MCF 10A (cell line): ENCODE data around the gene YIPF5. TPM values are rescaled to one million over a fixed set of nuclear protein-coding genes. Genes with fewer than 3 reads are reported as not detected.

Source experiments
- BruUV-seq: library from RNA; stranded (reverse); fragments of 400-500 nt; replicated peaks from 2 replicates; lab custom pipeline; 2021; lab: Mats Ljungman, UMichigan
- CTCF ChIA-PET: fragments of 300-600 bp; sonication (Branson Sonifier 250); formaldehyde crosslinking; extraction: SDS; loops from one replicate; lab custom pipeline; 2021; ENCODE audit warnings: antibody characterized with exemption, inconsistent platforms; lab: Yijun Ruan, JAX
- POLR2A ChIA-PET: fragments of 300-600, 350-650 bp; sonication (Branson Sonifier 250); formaldehyde crosslinking; extraction: SDS; loops from one replicate; lab custom pipeline; 2020; ENCODE audit warnings: antibody characterized with exemption, inconsistent platforms; lab: Yijun Ruan, JAX
- DNase-seq: peaks from one replicate; pipeline ENCODE4 v3.0.0-alpha.2; 2018; ENCODE audit not compliant: unreplicated experiment
- H3K27ac Mint-ChIP-seq: one replicate; pipeline ENCODE4 v1.8.0; 2022; ENCODE audit warnings: mild to moderate bottlenecking, low read depth, mixed read lengths; ENCODE audit not compliant: unreplicated experiment
- H3K27me3 Mint-ChIP-seq: one replicate; pipeline ENCODE4 v1.8.0; 2022; ENCODE audit warnings: mixed read lengths; ENCODE audit not compliant: insufficient read depth, unreplicated experiment
- H3K36me3 Mint-ChIP-seq: one replicate; pipeline ENCODE4 v1.8.0; 2022; ENCODE audit warnings: mild to moderate bottlenecking, moderate library complexity, mixed read lengths; ENCODE audit not compliant: insufficient read depth, unreplicated experiment
- H3K4me1 Mint-ChIP-seq: one replicate; pipeline ENCODE4 v1.8.0; 2022; ENCODE audit warnings: mixed read lengths; ENCODE audit not compliant: insufficient read depth, unreplicated experiment
- H3K4me3 Mint-ChIP-seq: one replicate; pipeline ENCODE4 v1.8.0; 2022; ENCODE audit warnings: mild to moderate bottlenecking, moderate library complexity, mixed read lengths; ENCODE audit not compliant: unreplicated experiment
- H3K9me3 Mint-ChIP-seq: one replicate; pipeline ENCODE4 v1.8.0; 2022; ENCODE audit warnings: mixed read lengths; ENCODE audit not compliant: unreplicated experiment
- intact Hi-C: fragments of 100-400 bp; cut with micrococcal nuclease; formaldehyde crosslinking; loops from 2 replicates; pipeline ENCODE4 v1.14.1; 2022
- total RNA-seq: library from RNA; stranded (reverse); gene quantifications from 2 replicates; pipeline ENCODE4 v1.2.3, GENCODE V29; 2022
- TF ChIP-seq, protein P1 (sequence below): fragments of 200-600 bp; IDR thresholded peaks from one replicate; pipeline ENCODE4 v1.8.0; 2022; ENCODE audit warnings: antibody characterized with exemption, mild to moderate bottlenecking; ENCODE audit not compliant: unreplicated experiment

YIPF5 gene
- total RNA-seq, 1 experiment from 2014 or later, result 88.7 TPM

DNA sequence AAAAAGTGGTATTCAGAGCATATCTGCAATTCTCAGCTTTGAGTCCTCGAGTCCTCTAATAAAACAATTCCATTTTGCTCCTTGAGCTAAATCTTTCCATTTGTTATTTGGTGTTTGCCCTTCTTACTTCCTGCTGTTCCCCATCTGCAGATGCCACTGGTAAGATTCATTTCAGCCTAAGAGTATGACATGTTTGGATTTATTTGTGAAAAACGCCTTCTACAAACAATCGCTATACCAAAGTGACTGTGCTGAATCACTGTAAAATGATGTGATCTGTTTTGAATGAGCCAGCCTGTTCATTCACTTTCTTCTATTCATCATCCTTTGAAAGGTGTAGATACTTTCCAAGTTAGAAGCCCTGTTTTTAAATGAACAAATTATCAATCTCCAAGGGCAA lies 27.9 kb upstream of the YIPF5 start:
- H3K27me3 Mint-ChIP-seq, result no peaks in the 10 kb centered on the region
- H3K4me1 Mint-ChIP-seq, result peaks cover 21% of the 10 kb centered on the region
- TF ChIP-seq, protein P1, sequence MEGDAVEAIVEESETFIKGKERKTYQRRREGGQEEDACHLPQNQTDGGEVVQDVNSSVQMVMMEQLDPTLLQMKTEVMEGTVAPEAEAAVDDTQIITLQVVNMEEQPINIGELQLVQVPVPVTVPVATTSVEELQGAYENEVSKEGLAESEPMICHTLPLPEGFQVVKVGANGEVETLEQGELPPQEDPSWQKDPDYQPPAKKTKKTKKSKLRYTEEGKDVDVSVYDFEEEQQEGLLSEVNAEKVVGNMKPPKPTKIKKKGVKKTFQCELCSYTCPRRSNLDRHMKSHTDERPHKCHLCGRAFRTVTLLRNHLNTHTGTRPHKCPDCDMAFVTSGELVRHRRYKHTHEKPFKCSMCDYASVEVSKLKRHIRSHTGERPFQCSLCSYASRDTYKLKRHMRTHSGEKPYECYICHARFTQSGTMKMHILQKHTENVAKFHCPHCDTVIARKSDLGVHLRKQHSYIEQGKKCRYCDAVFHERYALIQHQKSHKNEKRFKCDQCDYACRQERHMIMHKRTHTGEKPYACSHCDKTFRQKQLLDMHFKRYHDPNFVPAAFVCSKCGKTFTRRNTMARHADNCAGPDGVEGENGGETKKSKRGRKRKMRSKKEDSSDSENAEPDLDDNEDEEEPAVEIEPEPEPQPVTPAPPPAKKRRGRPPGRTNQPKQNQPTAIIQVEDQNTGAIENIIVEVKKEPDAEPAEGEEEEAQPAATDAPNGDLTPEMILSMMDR, result no peak
- no TSS peak for BruUV-seq
- CTCF ChIA-PET, result interaction anchor here (0.7 to 1.5 kb wide), 6 partner anchors 8 to 1690 kb away, joined by 3 to 7 read pairs (median 4); no protein-coding TSS in a partner anchor
- H3K4me3 Mint-ChIP-seq, result no peak overlapping the region
- no peaks in the 10 kb centered on the region for H3K9me3 Mint-ChIP-seq
- POLR2A ChIA-PET, result interaction anchor here (0.6 kb wide), 1 partner anchor 1047 kb away, joined by 3 read pairs; no protein-coding TSS in a partner anchor
- no peak for DNase-seq
- H3K36me3 Mint-ChIP-seq, result no peaks in the 10 kb centered on the region
- no peak overlapping the region for H3K27ac Mint-ChIP-seq
- intact Hi-C loops, result no loop called here

GRCh38 chr5:144196612-144197011 lies 26.2 kb upstream of the YIPF5 start:
- BruUV-seq, result no TSS peak
- no peak overlapping the region for H3K4me3 Mint-ChIP-seq

GRCh38 chr5:144195448-144195847 lies 25.0 kb upstream of the YIPF5 start:
- TF ChIP-seq, protein P1, result no peak
- ChIA-PET POLR2A (no interaction called here), CTCF (interaction anchor here (0.6 to 4.9 kb wide), 4 partner anchors 8 to 1042 kb away, joined by 3 to 36 read pairs (median 5); no protein-coding TSS in a partner anchor)
- intact Hi-C loops, result no loop called here
- DNase-seq, result no peak
- no peak overlapping the region for H3K27ac Mint-ChIP-seq
- no peak overlapping the region for H3K4me3 Mint-ChIP-seq
- no peaks in the 10 kb centered on the region for H3K9me3 Mint-ChIP-seq
- no TSS peak for BruUV-seq
- H3K27me3 Mint-ChIP-seq, result no peaks in the 10 kb centered on the region
- no peaks in the 10 kb centered on the region for H3K36me3 Mint-ChIP-seq
- H3K4me1 Mint-ChIP-seq, result peaks cover 12% of the 10 kb centered on the region

More at GRCh38 chr5:144196612-144197011, 26.2 kb upstream of the YIPF5 start:
- TF ChIP-seq, protein P1, result peak; percentile 24
- Mint-ChIP-seq H3K36me3 (no peaks in the 10 kb centered on the region), H3K27me3 (no peaks in the 10 kb centered on the region), H3K27ac (no peak overlapping the region), H3K9me3 (no peaks in the 10 kb centered on the region), H3K4me1 (peaks cover 14% of the 10 kb centered on the region)
- CTCF ChIA-PET, result interaction anchor here (0.6 to 1.3 kb wide), 4 partner anchors 10 to 1615 kb away, joined by 3 to 7 read pairs (median 4); no protein-coding TSS in a partner anchor
- POLR2A ChIA-PET, result interaction anchor here (0.6 to 0.7 kb wide), 2 partner anchors 802 to 1288 kb away, joined by 3 read pairs; no protein-coding TSS in a partner anchor
- intact Hi-C loops, result no loop called here
- DNase-seq, result no peak

DNA sequence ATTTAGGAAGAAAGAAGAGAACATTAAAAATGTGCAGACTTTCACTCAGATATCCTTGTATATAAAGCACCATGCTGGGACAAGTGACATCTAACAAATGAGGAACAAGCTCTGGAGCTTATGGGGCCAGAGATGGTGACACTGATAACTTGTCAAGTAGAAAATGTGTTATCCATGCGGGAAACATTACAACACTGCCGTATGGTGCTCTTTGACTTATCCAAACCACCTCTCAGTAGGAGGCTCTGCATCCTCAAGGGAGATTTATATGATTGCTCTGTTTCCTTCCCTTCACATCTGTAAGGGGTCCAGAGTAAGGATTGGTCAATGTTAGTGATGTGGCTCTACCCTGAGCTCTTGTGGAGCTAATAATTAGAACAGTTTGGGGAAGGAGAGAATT lies 23.7 kb upstream of the YIPF5 start:
- Mint-ChIP-seq H3K27ac (no peak overlapping the region), H3K4me1 (peaks cover 23% of the 10 kb centered on the region), H3K9me3 (no peaks in the 10 kb centered on the region), H3K36me3 (no peaks in the 10 kb centered on the region), H3K4me3 (no peak overlapping the region), H3K27me3 (no peaks in the 10 kb centered on the region)
- BruUV-seq, result no TSS peak
- intact Hi-C loops, result no loop called here
- POLR2A ChIA-PET, result interaction anchor here (1.1 to 1.2 kb wide), 2 partner anchors 13 to 1877 kb away, joined by 3 read pairs; no protein-coding TSS in a partner anchor
- DNase-seq, result no peak
- TF ChIP-seq, protein P1, result no peak
- CTCF ChIA-PET, result interaction anchor here (0.7 to 4.9 kb wide), 4 partner anchors 10 to 1783 kb away, joined by 3 to 36 read pairs (median 8); no protein-coding TSS in a partner anchor
